ENCODE measurements around the gene TTLL13.

TTLL13 gene

GRCh38 chr15:90217671-90218394, 31.5 kb upstream of the TTLL13 start:
- DNase-seq, result no peak

GRCh38 chr15:90219421-90220141, 29.8 kb upstream of the TTLL13 start:
- DNase-seq, result no peak

GRCh38 chr15:90221246-90221900, 28.0 kb upstream of the TTLL13 start:
- DNase-seq, result no peak

- no peak for DNase-seq
Observed at GRCh38 chr15:90222547-90222946, 26.8 kb upstream of the TTLL13 start.

GRCh38 chr15:90223441-90224165, 25.8 kb upstream of the TTLL13 start:
- DNase-seq, result no peak

GRCh38 chr15:90225047-90225446, 24.3 kb upstream of the TTLL13 start:
- no peak for DNase-seq

- DNase-seq, result no peak
Observed at GRCh38 chr15:90225504-90226234, 23.7 kb upstream of the TTLL13 start.

GRCh38 chr15:90227336-90227735, 22.0 kb upstream of the TTLL13 start:
- DNase-seq, result no peak

GRCh38 chr15:90227816-90228772, 21.3 kb upstream of the TTLL13 start:
- DNase-seq, result no peak

- no peak for DNase-seq
Observed at GRCh38 chr15:90228960-90229359, 20.4 kb upstream of the TTLL13 start.

GRCh38 chr15:90230071-90230494, 19.3 kb upstream of the TTLL13 start:
- no peak for DNase-seq

- DNase-seq, result no peak
Observed at GRCh38 chr15:90230610-90231009, 18.7 kb upstream of the TTLL13 start.

- DNase-seq, result no peak
Observed at GRCh38 chr15:90231028-90232017, 18.0 kb upstream of the TTLL13 start.

GRCh38 chr15:90232196-90232595, 17.2 kb upstream of the TTLL13 start:
- DNase-seq, result no peak

- no peak for DNase-seq
Observed at GRCh38 chr15:90232941-90233386, 16.4 kb upstream of the TTLL13 start.

- DNase-seq, result no peak
Observed at GRCh38 chr15:90233387-90234095, 15.8 kb upstream of the TTLL13 start, which contains the start of gene CIB1. Gene CIB1, minus strand, starts transcription at chr15:90233941. Its CDS starts 56 bp downstream, at chr15:90233885.

GRCh38 chr15:90234096-90234988, 15.0 kb upstream of the TTLL13 start, which contains the start of gene GDPGP1:
Gene GDPGP1, plus strand, starts transcription at chr15:90234209. Its CDS starts 6,700 bp downstream, at chr15:90240909.
- DNase-seq, result peak; percentile 72

GRCh38 chr15:90239371-90239770, 10.0 kb upstream of the TTLL13 start:
- no peak for DNase-seq

Data from NCI-H1105 (cell line).